HepG2 (cell line): ENCODE results near the gene DHX34. TPM values are rescaled to one million over a fixed set of nuclear protein-coding genes. Genes with fewer than 3 reads are reported as not detected.

Experiments used
- CHD2 ChIP-seq: IDR thresholded peaks from 2 replicates; pipeline ENCODE4 v1.6.1; 2011; ENCODE audit warnings: low read depth, low read length, improper control_type of control experiment
- DR1 ChIP-seq: sonication (generic); formaldehyde crosslinking; IDR thresholded peaks from 2 replicates; pipeline ENCODE4 v1.8.0; 2021; ENCODE audit warnings: mild to moderate bottlenecking, missing genetic modification reagents, inconsistent platforms
- SOX5 ChIP-seq: IDR thresholded peaks from 2 replicates; pipeline ENCODE4 v1.6.1; 2016; ENCODE audit warnings: borderline replicate concordance
- ZNF138 ChIP-seq: sonication (generic); formaldehyde crosslinking; IDR thresholded peaks from 2 replicates; pipeline ENCODE4 v1.5.0; 2020; ENCODE audit warnings: mild to moderate bottlenecking, low read depth, missing genetic modification reagents
- ZNF24 ChIP-seq: fragments of 450-650 bp; IDR thresholded peaks from 2 replicates; pipeline ENCODE4 v1.6.1; 2017; ENCODE audit warnings: antibody characterized with exemption, mild to moderate bottlenecking
- polyA plus RNA-seq, 8 experiments: library from polyadenylated mRNA; depleted of rRNA in 3 of 8; stranded (reverse) in 7 of 8; unstranded in 1 of 8; fragments of >200 nt; fragmentation: Illumina TruSeq in 4 of 8; extraction: Trizol in 4 of 8; gene quantifications; 2 replicates each; pipeline versions ENCODE4 v1.2.1 to v1.2.3, GENCODE V29; 2011 to 2016; ENCODE audit warnings: low read depth in 4 of 8, missing spikeins in 1 of 8, mixed read lengths in 1 of 8; ENCODE audit not compliant: insufficient read depth in 1 of 8
- total RNA-seq, 5 experiments: library from RNA; depleted of rRNA; stranded (reverse); fragments of >200 nt; fragmentation: Illumina TruSeq; extraction: Trizol; gene quantifications; 2 replicates each; pipeline ENCODE4 v1.2.3, GENCODE V29; 2016; ENCODE audit warnings: low read depth in 1 of 5
- TF ChIP-seq, protein P1 (sequence below): sonication (generic); formaldehyde crosslinking; IDR thresholded peaks from 2 replicates; pipeline ENCODE4 v1.5.0; 2020; ENCODE audit warnings: missing genetic modification reagents, mild to moderate bottlenecking, borderline replicate concordance
- TF ChIP-seq, protein P2 (sequence below): sonication (generic); formaldehyde crosslinking; IDR thresholded peaks from 2 replicates; pipeline ENCODE4 v1.4.0; 2020; ENCODE audit warnings: missing genetic modification reagents

Gene DHX34
- total and polyA plus RNA-seq, 2 of the 13 experiments (the other 11 are each of a cell fraction or from before 2014, with no cell fraction given) = 9.2 to 12.0 TPM

DNA sequence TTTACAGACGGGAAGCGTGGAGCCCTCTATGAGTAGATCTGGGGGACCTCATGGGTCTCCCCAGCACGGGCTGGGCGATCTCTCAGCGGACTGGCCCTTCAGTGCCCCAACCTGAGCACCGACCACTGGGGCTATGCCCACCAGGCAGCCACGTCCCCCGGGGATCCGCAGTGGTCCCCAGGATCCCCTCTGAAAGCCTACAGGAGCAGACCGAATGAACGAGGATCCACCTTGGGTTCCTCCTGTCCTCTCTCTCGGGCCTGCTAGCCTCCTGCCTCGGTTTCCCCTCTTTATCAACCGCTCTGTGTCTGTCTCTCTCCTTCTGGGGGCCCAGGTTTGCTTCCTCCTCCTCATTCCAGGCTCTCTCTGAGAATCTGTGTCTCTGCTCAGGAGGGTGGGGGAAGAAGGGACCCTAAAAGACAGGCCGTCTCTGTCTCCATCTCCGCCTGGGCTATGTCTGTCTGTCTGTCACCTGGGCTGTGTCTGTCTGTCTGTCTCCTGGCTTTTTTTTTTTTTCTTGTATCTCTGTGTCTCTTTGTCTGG lies 72.2 kb downstream of the DHX34 start (continued):
- TF ChIP-seq, protein P1, sequence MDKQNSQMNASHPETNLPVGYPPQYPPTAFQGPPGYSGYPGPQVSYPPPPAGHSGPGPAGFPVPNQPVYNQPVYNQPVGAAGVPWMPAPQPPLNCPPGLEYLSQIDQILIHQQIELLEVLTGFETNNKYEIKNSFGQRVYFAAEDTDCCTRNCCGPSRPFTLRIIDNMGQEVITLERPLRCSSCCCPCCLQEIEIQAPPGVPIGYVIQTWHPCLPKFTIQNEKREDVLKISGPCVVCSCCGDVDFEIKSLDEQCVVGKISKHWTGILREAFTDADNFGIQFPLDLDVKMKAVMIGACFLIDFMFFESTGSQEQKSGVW (CRISPR knock-in tag) = no peak
- TF ChIP-seq DR1 (CRISPR knock-in tag) (no peak), ZNF24 (no peak), SOX5 (CRISPR knock-in tag) (no peak), CHD2 (no peak), ZNF138 (no peak)
- TF ChIP-seq, protein P2, sequence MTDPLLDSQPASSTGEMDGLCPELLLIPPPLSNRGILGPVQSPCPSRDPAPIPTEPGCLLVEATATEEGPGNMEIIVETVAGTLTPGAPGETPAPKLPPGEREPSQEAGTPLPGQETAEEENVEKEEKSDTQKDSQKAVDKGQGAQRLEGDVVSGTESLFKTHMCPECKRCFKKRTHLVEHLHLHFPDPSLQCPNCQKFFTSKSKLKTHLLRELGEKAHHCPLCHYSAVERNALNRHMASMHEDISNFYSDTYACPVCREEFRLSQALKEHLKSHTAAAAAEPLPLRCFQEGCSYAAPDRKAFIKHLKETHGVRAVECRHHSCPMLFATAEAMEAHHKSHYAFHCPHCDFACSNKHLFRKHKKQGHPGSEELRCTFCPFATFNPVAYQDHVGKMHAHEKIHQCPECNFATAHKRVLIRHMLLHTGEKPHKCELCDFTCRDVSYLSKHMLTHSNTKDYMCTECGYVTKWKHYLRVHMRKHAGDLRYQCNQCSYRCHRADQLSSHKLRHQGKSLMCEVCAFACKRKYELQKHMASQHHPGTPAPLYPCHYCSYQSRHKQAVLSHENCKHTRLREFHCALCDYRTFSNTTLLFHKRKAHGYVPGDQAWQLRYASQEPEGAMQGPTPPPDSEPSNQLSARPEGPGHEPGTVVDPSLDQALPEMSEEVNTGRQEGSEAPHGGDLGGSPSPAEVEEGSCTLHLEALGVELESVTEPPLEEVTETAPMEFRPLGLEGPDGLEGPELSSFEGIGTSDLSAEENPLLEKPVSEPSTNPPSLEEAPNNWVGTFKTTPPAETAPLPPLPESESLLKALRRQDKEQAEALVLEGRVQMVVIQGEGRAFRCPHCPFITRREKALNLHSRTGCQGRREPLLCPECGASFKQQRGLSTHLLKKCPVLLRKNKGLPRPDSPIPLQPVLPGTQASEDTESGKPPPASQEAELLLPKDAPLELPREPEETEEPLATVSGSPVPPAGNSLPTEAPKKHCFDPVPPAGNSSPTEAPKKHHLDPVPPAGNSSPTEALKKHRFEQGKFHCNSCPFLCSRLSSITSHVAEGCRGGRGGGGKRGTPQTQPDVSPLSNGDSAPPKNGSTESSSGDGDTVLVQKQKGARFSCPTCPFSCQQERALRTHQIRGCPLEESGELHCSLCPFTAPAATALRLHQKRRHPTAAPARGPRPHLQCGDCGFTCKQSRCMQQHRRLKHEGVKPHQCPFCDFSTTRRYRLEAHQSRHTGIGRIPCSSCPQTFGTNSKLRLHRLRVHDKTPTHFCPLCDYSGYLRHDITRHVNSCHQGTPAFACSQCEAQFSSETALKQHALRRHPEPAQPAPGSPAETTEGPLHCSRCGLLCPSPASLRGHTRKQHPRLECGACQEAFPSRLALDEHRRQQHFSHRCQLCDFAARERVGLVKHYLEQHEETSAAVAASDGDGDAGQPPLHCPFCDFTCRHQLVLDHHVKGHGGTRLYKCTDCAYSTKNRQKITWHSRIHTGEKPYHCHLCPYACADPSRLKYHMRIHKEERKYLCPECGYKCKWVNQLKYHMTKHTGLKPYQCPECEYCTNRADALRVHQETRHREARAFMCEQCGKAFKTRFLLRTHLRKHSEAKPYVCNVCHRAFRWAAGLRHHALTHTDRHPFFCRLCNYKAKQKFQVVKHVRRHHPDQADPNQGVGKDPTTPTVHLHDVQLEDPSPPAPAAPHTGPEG (CRISPR knock-in tag) = no peak
